Inflammatory macrophage (primary cell): ENCODE measurements around the gene NUDC.
A peak's percentile ranks its signal among the peaks of the same experiment; 100 is the strongest.

Experiments used
- DNase-seq, 2 donors: peaks; one replicate each; pipeline ENCODE4 v3.0.0-alpha.2; 2020 to 2022

Gene NUDC

GRCh38 chr1:26951821-26952497 lies 30.4 kb downstream of the NUDC start:
- DNase-seq = no peak

DNA sequence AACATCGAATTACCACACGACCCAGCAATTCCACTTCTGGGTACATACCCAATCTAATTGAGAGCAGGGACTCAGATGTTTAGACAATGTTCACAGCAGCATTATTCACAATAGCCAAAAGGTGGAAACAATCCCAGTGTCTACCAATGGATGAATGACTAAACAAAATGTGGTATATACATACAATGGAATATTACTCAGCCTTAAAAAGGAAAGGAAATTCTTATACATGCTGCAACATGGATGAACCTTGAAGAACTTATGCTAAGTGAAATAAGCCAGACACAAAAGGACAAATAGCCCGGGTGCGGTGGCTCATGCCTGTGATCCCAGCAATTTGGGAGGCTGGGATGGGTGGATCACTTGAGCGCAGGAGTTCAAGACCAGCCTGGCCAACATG lies 31.8 kb downstream of the NUDC start:
- no peak for DNase-seq

GRCh38 chr1:26956321-26956720 lies 34.8 kb downstream of the NUDC start:
- DNase-seq = no peak

DNA sequence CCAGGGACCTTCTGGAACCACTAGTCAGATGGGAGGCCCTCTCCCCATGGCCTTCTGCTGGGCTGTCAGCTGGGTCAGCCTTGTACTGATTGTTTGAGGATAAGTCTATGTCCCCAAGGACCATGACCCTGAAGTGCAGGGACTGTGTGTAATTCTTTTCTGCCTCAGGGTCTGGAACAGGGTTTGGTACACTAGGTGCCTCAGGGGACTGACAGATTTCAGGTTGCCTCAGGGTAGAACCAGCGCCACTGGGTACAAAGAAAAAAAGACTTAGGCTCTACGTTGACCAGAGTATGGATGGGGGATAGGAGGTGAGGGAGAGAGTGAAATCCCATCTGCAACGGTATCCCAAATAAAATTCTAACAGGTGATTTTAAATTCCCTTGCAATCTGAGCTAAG lies 35.8 kb downstream of the NUDC start:
- DNase-seq = no peak

GRCh38 chr1:26959270-26959669 lies 37.7 kb downstream of the NUDC start:
- DNase-seq = no peak

- DNase-seq = no peak
Observed at GRCh38 chr1:26959722-26960624, 38.4 kb downstream of the NUDC start, which contains the start of gene KDF1. TSS of gene KDF1 (minus strand) at chr1:26960468. CDS start at chr1:26952380, 8,088 bp downstream.

DNA sequence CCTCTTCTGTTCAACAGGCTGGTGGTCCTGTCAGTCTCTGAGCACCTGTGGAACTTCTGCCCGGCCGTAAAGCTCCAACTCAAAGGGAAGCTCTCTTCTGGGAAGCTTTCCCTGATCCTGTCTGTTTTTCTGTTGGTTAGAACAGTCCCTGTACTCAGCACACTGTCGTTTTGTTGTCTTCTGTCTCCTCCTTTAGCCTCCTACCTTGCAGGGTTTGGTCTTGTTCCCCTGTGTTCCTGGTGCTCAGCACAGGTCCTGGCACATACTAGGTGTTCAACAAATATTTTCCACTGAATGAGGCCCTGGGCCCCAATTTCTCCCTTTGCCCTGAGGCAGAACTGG lies 39.1 kb downstream of the NUDC start:
- no peak for DNase-seq

GRCh38 chr1:26961826-26962225 lies 40.3 kb downstream of the NUDC start:
- no peak for DNase-seq

GRCh38 chr1:26965213-26965612 lies 43.7 kb downstream of the NUDC start:
- DNase-seq = no peak

- no peak for DNase-seq
Observed at GRCh38 chr1:26965628-26966027, 44.1 kb downstream of the NUDC start.

DNA sequence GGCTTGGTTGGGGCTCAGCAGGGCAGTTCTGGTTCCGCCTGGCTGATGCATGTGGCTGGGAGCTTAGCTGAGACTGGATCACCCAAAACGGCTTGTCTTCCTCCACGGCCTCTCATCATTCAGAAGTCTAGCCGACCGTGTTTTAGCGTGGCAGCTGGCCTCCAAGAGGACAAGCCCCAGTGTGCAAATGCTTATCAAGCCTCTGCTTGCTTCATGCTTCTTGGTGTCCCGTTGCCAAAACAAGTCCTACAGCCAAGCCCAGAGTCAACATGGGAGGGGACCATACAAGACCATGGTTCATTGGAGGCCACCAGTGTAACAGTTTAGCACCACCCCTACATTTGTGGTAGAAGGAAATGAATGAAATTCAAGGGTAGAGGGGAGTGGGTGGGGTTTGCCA lies 49.3 kb downstream of the NUDC start:
- DNase-seq = no peak

DNA sequence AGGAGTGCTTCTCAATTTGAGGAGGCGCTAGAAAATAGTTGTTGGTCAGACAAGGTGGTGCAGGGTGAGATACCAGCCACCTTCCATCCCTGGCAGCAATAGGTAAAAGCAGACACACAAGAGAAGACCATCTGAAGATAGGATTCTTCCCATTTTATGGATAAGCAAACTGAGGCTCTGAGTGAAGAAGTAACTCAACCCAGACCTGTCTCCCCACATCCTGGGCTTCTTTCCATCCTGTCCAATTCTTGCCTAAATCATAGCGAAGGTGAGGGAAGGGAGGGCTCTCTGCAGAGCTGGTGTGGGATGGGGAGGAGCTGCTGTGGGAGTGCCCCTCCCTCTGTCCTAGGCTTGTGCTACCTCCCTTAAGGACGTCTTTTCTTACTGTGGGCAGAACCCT lies 50.0 kb downstream of the NUDC start:
- DNase-seq = no peak

GRCh38 chr1:26972390-26972789 lies 50.8 kb downstream of the NUDC start:
- no peak for DNase-seq

DNA sequence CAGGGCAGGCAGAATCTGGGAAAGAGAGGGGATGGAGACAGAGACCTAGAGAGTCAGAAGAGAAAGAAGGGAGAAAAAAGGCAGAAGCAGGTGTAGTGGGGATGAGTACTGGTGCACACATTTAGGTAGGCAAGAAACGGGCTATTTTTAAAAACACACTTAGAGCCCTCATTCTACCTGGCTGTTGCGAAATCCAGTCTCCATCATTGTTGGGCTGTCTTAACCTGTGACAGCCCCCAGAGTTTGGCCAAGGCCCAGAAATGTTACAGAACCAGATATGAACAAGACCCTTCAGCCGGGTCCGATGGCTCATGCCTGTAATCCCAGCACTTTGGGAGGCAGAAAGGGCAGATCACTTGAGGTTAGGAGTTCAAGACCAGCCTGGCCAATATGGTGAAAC lies 51.3 kb downstream of the NUDC start:
- no peak for DNase-seq

DNA sequence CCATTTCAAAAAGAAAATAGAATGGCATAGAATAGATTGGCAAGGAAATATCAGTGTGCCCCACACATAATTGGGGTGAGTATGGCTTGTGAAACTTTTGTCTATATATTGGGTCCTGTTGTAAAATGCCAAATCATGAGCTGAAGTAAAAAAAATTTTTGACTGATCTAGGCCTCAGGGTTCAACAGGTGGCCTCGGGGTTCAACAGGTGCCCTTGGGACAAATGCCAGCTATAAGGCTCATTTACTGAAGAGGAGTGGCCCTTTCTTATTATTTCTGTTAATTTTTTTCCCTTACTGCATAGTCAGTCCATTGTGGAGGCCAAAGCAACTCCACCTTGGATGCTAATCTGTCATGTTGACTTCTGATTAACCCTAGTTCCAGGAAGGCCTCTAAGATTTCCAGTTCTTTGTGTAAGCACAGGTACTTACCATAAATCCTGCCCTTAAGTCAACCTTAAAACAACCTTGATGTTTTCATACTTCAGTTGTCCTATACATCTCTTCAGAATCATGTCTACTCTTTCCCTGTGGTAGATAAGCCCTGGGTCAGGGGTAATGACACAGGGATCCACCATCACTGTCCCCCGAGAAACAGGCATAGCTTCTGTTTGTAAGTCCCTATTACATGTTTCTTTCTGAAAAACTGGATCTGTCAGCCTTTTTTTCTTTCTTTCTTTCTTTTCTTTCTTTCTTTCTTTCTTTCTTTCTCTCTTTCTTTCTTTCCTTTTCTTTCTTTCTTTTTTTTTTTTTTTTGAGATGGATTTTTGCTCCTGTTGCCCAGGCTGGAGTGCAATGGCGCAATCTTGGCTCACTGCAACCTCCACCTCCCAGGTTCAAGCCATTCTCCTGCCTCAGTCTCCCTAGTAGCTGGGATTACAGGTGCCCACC lies 55.3 kb downstream of the NUDC start:
- DNase-seq = no peak

- peak; percentile 70 to 82 for DNase-seq
Observed at GRCh38 chr1:26978901-26979300, 57.4 kb downstream of the NUDC start.

- no peak for DNase-seq
Observed at GRCh38 chr1:26981146-26981846, 59.8 kb downstream of the NUDC start.

DNA sequence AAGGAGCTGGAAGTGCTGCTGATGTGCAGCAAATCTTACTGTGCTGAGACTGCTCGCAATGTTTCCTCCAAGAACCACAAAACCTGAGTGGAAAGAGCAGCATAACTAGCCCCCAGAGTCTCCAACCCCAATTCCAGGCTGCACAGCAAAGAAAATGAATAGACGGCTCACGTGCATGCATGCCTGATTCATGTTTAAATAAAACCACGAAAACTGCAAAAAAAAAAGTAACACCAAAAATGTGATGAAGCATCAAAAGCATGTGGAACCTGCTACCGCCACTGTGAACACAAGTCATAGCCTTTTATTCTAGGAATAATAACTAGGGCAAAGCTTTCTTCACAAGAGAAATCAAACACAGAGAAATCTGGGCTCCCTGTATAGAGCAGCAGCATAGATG lies 62.3 kb downstream of the NUDC start:
- no peak for DNase-seq

GRCh38 chr1:26984291-26984690 lies 62.7 kb downstream of the NUDC start:
- no peak for DNase-seq

GRCh38 chr1:26986658-26987057 lies 65.1 kb downstream of the NUDC start:
- no peak for DNase-seq

- peak in 1 of 2 donors; percentile 31 for DNase-seq
Observed at GRCh38 chr1:26989403-26990109, 68.0 kb downstream of the NUDC start.
